GM12891 (cell line): ENCODE data around the gene OSCP1.

ENCODE experiments used
- POLR2A ChIP-seq: IDR thresholded peaks from 2 replicates; pipeline ENCODE4 v1.6.1; 2011; ENCODE audit warnings: low read depth, low read length, control low read depth
- POLR2AphosphoS5 ChIP-seq: IDR thresholded peaks from 2 replicates; pipeline ENCODE4 v1.6.1; 2011; ENCODE audit warnings: low read depth, low read length, control low read depth
- SPI1 ChIP-seq: IDR thresholded peaks from 2 replicates; pipeline ENCODE4 v1.6.1; 2011; ENCODE audit warnings: low read depth, low read length, control low read depth
- TAF1 ChIP-seq: IDR thresholded peaks from 2 replicates; pipeline ENCODE4 v1.6.1; 2011; ENCODE audit warnings: low read depth, low read length, control low read depth

DNA sequence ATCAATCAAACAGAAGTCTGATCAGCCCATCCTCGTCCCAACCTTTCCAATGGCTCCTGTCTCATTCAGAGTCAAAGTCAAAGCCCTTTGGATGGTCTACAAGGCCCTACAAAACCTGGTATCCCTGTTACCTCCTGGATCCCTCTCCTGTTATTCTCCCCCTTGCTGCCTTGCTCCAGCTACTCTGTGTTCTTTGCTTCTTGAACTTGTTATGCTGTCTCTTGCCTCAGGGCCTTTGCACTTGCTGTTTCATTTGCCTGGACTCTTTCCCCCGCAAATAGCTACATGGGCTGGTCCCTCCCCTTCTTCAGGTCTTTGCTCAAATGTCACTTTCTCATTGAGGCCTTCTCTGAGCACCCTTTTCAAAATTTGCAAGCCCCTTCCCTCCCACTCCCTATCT lies 33.8 kb upstream of the OSCP1 start:
- no peak for TF ChIP-seq POLR2A
- no peak for TF ChIP-seq TAF1
- no peak for TF ChIP-seq POLR2AphosphoS5
- no peak for TF ChIP-seq SPI1
